Measurements from ENCODE around the gene LSP1.

LSP1 gene

GRCh38 chr11:1932105-1932480, 79.2 kb downstream of the LSP1 start:
- H2AFZ ChIP-seq (ENCODE audit: low read length): no peak overlapping the region
- no peak for DNase-seq
- H3K9me3 ChIP-seq (replicated peaks; ENCODE audit: insufficient read depth, low read length): no peaks in the 10 kb centered on the region
- no peak overlapping the region for H3K27ac ChIP-seq (ENCODE audit: low read length)
- H3K27me3 ChIP-seq (replicated peaks; ENCODE audit: insufficient read depth, low read length): peaks cover 97% of the 10 kb centered on the region
- no peak overlapping the region for H3K9ac ChIP-seq (ENCODE audit: low read length)
- TF ChIP-seq EZH2phosphoT487 (IDR thresholded peaks at IDR 0.05; ENCODE audit: low read length) (no peak), CTCF (IDR thresholded peaks at IDR 0.05; ENCODE audit: low read length) (no peak), EZH2 (optimal IDR thresholded peaks at IDR 0.05; ENCODE audit: low read depth, low read length) (no peak)
- no peak overlapping the region for H3K4me3 ChIP-seq (ENCODE audit: low read length)
- H3K79me2 ChIP-seq (ENCODE audit: low read length): no peaks in the 10 kb centered on the region
- H3F3A ChIP-seq (ENCODE audit: insufficient read depth, low read length): no peaks in the 10 kb centered on the region
- no peak overlapping the region for H3K4me2 ChIP-seq (ENCODE audit: low read depth, low read length)
- no peaks in the 10 kb centered on the region for H3K9me2 ChIP-seq (replicated peaks; ENCODE audit: insufficient read depth, low read length)
- no peaks in the 10 kb centered on the region for H3K36me3 ChIP-seq (replicated peaks; ENCODE audit: insufficient read depth, low read length)
- H3K4me1 ChIP-seq (ENCODE audit: low read length): no peaks in the 10 kb centered on the region
- no peaks in the 10 kb centered on the region for H4K20me1 ChIP-seq (ENCODE audit: insufficient read depth, low read length)

- no peaks in the 10 kb centered on the region for H3K4me1 ChIP-seq (ENCODE audit: low read length)
- H3K4me3 ChIP-seq (ENCODE audit: low read length): no peak overlapping the region
- H3K36me3 ChIP-seq (replicated peaks; ENCODE audit: insufficient read depth, low read length): no peaks in the 10 kb centered on the region
- H3F3A ChIP-seq (ENCODE audit: insufficient read depth, low read length): no peaks in the 10 kb centered on the region
- no peaks in the 10 kb centered on the region for H3K79me2 ChIP-seq (ENCODE audit: low read length)
- peaks cover 97% of the 10 kb centered on the region for H3K27me3 ChIP-seq (replicated peaks; ENCODE audit: insufficient read depth, low read length)
- H3K27ac ChIP-seq (ENCODE audit: low read length): no peak overlapping the region
- no peak overlapping the region for H3K4me2 ChIP-seq (ENCODE audit: low read depth, low read length)
- no peaks in the 10 kb centered on the region for H3K9me3 ChIP-seq (replicated peaks; ENCODE audit: insufficient read depth, low read length)
- DNase-seq: no peak
- H2AFZ ChIP-seq (ENCODE audit: low read length): no peak overlapping the region
- H4K20me1 ChIP-seq (ENCODE audit: insufficient read depth, low read length): no peaks in the 10 kb centered on the region
- H3K9me2 ChIP-seq (replicated peaks; ENCODE audit: insufficient read depth, low read length): no peaks in the 10 kb centered on the region
- TF ChIP-seq EZH2phosphoT487 (IDR thresholded peaks at IDR 0.05; ENCODE audit: low read length) (no peak), EZH2 (optimal IDR thresholded peaks at IDR 0.05; ENCODE audit: low read depth, low read length) (no peak), CTCF (IDR thresholded peaks at IDR 0.05; ENCODE audit: low read length) (no peak)
- no peak overlapping the region for H3K9ac ChIP-seq (ENCODE audit: low read length)
These were observed 79.8 kb downstream of the LSP1 start for GRCh38 chr11:1932681-1933080.

- no peaks in the 10 kb centered on the region for H4K20me1 ChIP-seq (ENCODE audit: insufficient read depth, low read length)
- no peak overlapping the region for H3K9ac ChIP-seq (ENCODE audit: low read length)
- H3F3A ChIP-seq (ENCODE audit: insufficient read depth, low read length): no peaks in the 10 kb centered on the region
- H3K4me1 ChIP-seq (ENCODE audit: low read length): no peaks in the 10 kb centered on the region
- peaks cover 97% of the 10 kb centered on the region for H3K27me3 ChIP-seq (replicated peaks; ENCODE audit: insufficient read depth, low read length)
- H3K27ac ChIP-seq (ENCODE audit: low read length): no peak overlapping the region
- H3K4me3 ChIP-seq (ENCODE audit: low read length): no peak overlapping the region
- no peak overlapping the region for H2AFZ ChIP-seq (ENCODE audit: low read length)
- H3K79me2 ChIP-seq (ENCODE audit: low read length): no peaks in the 10 kb centered on the region
- no peak overlapping the region for H3K4me2 ChIP-seq (ENCODE audit: low read depth, low read length)
- TF ChIP-seq EZH2 (optimal IDR thresholded peaks at IDR 0.05; ENCODE audit: low read depth, low read length): no peak
- TF ChIP-seq EZH2phosphoT487 (IDR thresholded peaks at IDR 0.05; ENCODE audit: low read length): no peak
- no peak for TF ChIP-seq CTCF (IDR thresholded peaks at IDR 0.05; ENCODE audit: low read length)
- H3K36me3 ChIP-seq (replicated peaks; ENCODE audit: insufficient read depth, low read length): no peaks in the 10 kb centered on the region
- no peaks in the 10 kb centered on the region for H3K9me2 ChIP-seq (replicated peaks; ENCODE audit: insufficient read depth, low read length)
- no peaks in the 10 kb centered on the region for H3K9me3 ChIP-seq (replicated peaks; ENCODE audit: insufficient read depth, low read length)
- no peak for DNase-seq
These were observed 80.8 kb downstream of the LSP1 start for GRCh38 chr11:1933416-1934334.

Data from MM.1S (cell line).